Cardiac septum (tissue), 1 donor: ENCODE results near the gene PELI2. TPM values are rescaled to one million over a fixed set of nuclear protein-coding genes. Genes with fewer than 3 reads are reported as not detected.

Source experiments
- DNase-seq: peaks from one replicate; pipeline ENCODE4 v3.0.0-alpha.2; 2020; ENCODE audit warnings: low spot score
- intact Hi-C: fragments of 100-400 bp; cut with DNase I; formaldehyde crosslinking; loops from one replicate; pipeline ENCODE4 v1.14.0; 2022
- total RNA-seq: library from RNA; stranded (reverse); fragmentation: NEBNext Ultra II Directional; extraction: Animal tissue kit (Norgen Biotek cat#: 25700); gene quantifications from one replicate; pipeline ENCODE4 v1.2.1, GENCODE V29; 2021
- donor health status: DM: no; HTN: no; CAD: no.

The PELI2 gene
- total RNA-seq, 1 donor from 2014 or later: 3.4 TPM

DNA sequence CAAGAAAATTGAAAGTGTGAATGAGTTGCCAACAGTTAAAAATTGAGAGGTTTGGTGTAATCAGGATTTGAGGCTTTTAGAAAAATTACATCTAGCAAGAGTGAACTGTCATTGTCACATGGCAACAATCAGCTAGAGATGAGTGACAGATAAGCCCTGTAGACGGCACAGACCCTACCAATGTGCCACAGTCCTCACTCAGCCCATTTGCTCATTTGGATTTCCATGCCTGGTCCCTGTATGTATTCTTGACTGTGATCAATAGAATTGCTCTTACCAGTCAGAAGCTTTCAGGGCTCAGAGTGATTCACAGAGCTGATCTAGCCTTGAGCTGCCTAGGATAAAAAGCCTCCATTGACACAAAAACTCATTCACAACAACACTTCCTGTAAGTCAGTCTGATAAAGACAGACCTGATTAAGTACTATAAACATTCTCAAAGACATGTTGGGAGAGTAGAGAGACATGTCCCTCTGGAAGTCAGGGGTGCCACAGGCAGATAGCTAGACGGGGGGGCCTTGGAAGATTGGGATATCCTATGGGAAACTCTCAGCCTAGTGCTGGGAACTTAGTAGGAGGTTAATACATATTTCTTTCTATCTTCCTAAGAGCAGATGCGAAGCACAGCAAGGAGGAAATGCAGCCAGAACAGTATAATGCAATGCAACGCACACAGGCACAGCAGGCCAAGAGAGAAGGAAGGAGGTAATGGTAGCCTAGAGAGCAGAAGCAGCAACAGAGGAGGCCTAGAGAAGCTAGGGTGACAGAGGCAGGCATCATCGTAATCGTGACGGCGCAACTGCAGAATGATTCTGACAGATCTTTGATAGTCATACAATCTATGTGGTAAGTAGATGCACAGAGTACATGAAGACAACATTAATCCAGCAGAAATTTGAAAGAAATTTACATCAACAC is 2.0 kb upstream of the PELI2 start:
- intact Hi-C loops: loop anchor here (5.0 kb wide), 2 partner anchors 106 to 226 kb away; no protein-coding TSS in a partner anchor
- DNase-seq: no peak

DNA sequence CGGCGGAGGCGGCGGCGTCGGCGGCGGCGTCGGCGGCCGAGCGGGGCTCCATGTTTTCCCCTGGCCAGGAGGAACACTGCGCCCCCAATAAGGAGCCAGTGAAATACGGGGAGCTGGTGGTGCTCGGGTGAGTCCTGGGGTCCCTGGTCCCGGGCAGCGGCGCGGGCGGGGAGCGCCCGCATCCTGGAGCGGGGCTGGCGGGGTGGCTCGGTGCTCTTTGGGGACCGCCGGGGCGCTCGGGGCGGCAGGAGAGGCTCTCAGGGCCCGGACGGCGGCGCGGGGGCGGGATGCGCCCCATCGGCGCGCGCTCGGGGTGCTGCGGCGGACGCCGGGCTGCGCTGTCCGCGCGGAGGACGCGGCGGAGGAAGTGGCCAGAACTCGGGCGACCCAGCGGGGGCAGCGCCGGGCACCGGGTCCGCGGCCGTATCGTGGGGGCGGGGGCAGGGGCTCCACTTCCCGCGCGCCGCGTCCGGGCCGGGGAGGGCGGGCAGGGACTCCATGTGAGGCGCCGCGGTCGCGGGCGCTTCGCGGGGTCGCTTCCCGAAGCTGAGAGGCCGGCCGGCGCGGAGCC is 485 bp downstream of the PELI2 start:
- intact Hi-C loops: loop anchor here (5.0 kb wide), 2 partner anchors 104 to 224 kb away; no protein-coding TSS in a partner anchor

DNA sequence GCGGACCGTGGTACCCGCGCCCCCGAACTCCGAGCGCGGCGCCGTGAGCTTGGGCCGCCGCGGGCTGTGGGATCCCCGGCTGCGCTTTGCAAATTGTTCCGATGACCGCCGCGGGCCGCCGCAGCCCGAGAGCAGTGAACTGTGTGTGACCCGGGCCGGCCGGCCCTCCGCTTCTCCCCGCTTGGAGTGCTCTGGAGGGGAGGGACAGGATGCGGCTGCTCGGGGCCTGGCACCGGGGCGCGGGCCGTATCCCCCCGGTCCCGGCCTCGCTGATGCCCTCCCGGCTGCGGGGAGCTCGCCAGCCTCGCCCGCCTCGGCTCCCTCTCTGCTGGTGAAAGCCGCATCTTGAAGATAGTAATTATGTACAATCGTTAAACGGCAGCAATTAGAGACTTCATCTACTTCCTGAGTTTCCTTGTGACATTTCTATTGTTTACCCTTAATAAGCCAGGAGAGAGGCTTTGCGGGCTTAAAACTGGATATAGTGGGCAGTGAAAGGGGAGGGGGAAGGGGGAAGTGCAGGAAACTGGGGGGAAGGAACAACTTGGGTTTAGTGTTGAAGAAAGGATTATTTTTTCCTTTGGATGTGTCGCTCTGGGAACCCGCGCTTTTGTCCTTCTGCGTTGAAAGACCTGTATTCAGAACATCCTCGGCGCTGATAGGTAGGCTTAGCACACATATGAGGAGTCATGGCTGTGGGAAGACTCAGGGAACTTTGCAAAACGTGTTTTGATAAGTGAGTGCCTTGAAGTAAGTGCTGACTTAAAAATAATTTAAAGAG is 1.2 kb downstream of the PELI2 start:
- intact Hi-C loops: loop anchor here (5.0 kb wide), 2 partner anchors 103 to 223 kb away; no protein-coding TSS in a partner anchor
- DNase-seq: peak; percentile 82

More for the DNA sequence above, 485 bp downstream of the PELI2 start:
- peak; percentile 86 for DNase-seq

DNA sequence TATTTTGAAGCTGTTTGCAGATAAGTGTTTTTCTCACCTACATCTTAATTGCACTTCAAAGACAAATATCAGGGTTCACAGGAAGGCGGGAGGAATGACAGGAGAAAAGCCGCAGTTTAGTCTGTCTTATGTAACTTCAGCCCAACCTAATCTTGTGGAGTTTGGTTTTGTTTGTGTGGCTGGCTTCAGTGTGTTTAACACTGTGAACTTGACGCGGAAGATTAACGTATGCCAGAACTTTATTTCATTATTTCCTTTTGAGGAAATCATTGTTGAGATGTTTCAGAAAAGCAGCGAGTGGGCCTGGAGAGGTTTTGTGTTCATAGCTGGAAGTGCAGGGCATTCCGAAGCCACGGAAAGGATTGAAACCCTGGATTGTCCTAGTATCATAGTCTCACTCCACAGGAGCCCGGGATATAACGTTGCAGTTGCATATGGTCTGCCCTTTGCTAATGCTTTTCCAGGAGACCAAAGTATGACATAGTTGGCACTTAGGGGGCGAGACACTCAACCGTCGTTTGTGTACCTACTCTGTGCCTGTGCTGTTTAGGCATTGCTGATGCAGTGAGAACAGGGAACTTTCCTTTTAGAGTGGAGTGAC is 2.0 kb downstream of the PELI2 start:
- no peak for DNase-seq

DNA sequence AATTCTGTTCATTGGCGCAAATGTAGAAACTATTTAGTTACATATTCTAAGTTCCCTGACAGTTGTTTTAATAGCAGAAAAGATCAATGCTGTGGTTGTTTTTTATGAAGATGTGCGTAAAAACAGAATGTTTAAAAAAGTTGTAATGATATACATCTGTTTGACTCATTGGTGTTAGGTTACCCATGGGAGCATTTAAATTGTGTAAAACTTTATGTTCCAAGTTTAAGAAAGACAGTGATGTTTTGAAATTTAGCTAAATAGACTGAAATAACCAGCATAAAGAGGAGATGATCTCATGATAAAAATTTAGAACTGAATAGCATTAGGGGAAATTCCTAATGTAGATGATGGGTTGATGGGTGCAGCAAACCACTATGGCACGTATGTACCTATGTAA is 3.6 kb downstream of the PELI2 start:
- intact Hi-C loops: no loop called here

More for the DNA sequence above, 2.0 kb downstream of the PELI2 start:
- intact Hi-C loops: no loop called here

DNA sequence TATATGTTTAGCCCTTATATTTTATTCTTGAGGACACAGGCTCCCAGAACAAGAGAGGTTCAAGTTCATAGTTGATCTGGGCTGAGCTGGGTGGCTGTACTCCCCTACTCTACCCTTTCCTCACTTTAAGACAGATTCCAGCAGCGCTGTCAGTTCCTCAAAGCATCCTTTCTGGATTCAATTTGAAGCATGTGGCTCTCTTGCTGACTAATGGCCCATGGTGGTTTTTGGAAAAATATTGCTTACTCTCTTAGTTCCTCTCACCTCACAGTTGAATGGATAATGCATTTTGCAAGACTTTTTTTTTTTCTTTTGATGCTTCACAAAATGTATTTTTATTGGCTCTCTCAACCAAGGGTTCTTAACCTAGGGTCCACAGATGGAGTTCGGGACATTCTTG is 4.1 kb downstream of the PELI2 start:
- no peak for DNase-seq
- intact Hi-C loops: no loop called here

More for the DNA sequence above, 3.6 kb downstream of the PELI2 start:
- no peak for DNase-seq

DNA sequence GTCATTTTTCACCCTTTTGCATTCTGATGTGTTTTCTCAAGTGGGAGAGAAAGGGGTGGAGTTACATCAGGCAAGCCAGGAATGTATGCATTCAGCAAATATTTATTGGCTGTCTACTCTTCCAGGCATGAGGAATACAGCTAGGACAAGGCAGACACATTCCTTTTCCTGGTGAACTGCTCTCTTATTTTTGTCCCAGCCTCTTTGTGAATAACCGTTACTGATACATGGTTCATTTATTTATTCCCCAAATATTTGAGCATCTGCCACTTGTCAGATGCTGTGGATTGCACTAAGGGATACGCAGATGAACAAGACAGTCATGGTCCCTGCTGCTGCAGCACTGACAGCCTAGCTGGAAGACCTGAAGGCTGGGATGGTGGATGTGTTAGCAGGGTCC is 6.1 kb downstream of the PELI2 start:
- intact Hi-C loops: no loop called here
- no peak for DNase-seq

DNA sequence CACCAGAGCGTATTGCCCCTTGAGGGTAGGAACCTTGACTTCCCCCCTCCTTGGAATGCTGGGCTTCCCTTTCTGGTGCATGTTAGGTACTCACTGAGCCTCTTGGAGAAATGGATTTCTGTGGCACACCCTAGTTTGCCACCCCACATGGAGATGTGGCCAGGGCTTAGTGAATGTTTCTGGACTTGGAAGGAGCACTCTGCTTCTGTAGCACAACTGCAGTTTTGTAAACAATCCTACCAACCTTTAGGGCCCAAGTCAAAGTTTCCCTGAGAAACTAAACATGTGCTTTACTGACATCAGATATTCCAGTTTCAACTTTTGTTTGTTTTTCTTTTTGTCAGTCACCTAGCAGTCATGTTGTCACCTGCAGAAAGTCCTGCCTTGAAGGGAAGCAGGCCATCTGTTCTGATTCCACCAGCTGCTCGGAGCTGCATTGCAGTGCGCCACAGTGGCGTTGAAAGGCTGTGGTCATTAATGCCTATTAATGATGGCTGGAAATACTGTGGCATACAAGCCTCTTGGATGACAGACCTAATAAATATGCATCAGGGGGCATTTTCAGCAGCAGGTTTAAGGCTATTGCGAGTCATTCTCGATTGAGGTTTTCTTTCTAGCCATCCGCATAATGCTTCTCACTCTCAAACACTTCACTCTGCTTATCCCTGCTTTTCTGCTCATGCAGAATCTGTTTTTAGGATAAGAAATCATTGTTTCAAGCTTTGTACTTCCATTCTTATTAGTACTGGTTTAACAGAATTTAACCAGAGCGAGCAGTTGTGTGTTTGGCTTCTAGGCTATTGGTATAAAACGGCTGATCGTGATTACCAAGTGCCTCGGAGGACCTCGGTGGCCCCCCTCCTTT is 7.8 kb downstream of the PELI2 start:
- intact Hi-C loops: no loop called here
- no peak for DNase-seq

DNA sequence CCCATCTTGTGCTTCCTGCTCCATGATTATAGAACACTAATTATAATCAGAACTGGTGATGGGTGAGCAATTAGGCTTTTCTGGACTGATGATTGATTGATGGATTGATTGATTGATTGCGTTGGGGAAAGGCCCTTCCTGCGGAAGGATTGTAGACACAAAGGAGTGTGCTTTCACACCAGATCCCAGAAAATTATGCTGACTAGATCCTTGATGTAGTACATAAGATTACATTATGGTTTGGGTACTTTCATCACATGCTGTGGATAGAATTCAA is 8.4 kb downstream of the PELI2 start:
- intact Hi-C loops: no loop called here

DNA sequence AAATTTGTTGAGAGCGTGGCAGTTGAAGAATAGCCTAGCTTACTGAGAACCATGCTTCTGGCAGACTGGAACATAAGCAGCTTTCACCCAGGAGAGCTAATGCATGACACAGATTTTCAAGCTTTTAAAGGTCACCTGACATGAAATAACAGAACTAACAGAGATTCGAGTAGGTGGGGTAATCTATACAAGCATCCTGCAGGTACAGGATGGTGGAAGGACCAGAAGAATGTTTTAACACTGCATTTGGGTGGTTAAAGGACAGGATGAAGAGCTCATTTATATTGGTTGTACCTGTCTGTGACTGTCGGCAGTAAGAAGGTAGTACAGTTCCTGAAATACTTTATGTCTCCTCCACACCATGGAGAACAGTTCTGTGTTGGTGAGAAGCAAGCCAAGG is 8.9 kb downstream of the PELI2 start:
- DNase-seq: no peak
- intact Hi-C loops: no loop called here

More for the DNA sequence above, 8.4 kb downstream of the PELI2 start:
- DNase-seq: no peak

DNA sequence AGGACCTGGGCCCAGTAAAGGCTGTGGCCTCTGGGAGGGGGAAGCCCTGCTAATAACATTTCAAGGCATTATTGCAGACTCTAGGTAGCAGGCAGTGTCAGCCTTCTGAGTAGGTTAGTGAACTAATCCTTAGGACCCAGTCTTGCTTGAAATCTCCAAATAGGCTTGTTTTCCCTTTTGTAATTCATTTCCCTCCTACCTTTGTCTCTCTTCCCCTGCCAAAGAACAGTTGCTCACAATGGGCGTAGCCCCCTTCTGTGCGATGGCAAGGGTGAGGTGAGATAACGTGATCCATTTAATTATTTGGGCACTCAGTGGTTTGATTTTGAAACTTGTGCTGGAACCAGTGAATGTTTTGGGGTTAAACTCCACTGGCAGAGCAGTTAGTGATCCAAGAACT is 10.9 kb downstream of the PELI2 start:
- no peak for DNase-seq
- intact Hi-C loops: no loop called here

DNA sequence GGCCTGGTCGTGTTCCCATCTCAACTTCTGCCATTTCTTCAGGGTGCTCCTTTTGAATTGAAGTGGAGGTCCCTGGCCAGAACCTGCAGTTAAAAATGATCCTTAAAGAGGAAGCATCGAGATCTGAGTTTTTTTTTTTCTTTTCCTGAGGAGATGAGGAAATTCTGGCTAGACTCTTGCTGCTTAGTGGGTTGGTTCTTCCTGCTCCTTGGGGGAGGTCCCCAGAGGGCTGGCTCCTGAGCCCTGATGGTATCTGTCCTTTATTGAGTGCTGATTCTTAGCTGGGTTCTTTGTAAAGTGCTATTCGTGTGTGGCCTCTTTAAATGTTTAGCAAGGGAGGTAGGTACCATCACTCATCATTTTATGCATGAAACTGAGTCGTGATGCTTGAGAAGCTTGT is 11.7 kb downstream of the PELI2 start:
- no peak for DNase-seq
- intact Hi-C loops: no loop called here

DNA sequence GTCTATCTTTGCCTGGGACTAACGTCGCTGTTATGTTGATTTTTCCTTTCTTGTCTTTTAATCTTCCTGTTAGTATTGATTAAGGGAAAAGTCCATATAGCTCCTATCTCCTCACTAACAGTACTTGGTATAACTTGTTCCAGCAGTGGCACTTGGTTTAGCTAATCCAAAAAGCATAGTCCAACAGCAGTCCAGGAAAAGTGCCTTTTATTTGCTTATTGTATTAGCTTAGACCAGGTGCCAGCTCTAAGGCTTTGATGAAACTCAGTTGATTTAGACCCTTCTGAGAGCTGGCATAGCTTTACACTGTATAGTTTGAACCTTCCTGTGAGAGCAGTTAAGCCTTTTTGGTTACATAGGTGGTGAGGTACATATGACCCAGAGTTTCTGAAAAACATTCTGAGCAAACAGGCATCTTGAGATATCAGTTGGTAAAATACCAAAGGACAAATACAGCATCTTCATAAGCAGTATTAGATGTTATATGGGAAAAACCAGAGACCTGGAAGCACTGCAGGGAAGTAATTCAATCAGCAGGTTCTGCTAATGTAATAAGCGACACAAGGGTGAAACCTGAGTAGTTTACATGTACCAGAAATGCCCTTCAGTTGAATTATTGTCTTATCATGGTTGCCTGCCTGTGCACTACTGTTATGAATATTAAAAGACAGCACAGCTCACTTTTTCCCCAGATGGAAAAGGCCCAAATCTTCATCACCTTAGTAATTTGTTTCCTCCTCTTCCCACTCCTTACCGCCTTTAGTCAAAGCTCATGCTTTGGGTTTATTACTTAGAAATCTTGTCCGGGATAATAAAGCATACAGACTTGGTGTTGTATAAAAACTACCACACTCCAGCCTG is 13.0 kb downstream of the PELI2 start:
- DNase-seq: no peak
- intact Hi-C loops: no loop called here

DNA sequence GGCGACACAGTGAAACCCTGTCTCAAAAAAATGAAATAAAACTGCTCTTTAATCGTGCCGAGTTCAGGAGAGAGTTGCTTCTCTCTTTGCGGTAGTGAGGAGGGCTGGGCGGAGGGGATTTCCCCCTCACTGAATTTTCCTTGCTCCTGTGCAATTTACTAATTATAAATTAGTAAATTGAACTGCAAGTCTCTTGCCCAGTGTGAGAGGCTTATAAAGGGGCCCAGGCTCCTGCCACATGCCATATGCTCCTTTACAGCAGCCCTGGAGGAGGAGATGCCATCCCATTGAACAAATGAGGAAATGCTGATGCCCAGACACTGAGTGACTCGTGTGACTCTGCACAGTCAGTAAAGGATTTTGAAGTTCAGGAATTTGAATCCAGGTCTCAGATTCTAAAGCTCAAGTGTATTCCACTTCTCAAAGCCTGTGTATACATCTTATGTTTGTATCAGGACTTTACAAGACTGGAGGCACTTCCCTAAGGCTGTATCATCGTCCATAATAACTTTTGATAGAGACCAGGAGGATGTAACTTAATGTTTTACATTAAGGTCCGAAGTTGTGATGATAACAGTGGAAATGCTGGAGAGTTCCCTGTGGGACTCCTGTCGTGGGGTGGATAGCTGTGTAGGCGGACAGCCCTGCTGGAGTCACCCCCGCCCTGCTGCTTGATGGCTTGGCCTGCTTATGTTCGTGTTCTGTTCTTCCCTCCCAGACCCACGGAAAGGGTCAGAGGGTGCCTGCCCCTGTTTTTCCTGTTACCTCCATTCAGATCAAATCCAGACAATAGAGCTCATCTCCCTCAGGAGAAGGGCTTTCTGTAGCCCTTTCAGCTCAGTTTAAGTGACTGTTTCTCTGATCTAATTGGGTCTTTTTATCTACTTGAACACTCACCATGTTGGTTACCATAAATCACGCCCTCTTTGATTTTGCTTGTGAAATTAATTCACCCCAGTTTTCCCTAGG is 13.9 kb downstream of the PELI2 start:
- DNase-seq: no peak
- intact Hi-C loops: no loop called here

DNA sequence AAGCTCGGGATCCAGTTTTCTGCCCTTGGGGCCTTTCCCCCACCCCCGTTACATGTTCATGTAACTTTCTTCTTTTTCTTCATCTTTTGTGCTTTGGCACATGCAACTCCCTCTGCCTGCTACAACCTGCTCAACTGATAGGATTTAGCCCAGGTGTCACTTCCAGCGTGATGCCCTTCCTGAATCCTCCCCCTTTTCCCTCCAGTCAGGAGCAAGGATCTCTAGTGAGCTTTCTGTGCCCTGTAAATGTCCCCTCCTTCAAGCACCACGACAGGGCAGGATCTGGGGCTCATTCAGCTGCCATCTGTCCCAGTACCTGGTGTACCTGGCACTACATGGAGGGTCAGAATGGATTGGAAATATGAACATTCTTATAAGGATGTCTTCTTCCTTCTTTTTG is 15.3 kb downstream of the PELI2 start:
- intact Hi-C loops: no loop called here

DNA sequence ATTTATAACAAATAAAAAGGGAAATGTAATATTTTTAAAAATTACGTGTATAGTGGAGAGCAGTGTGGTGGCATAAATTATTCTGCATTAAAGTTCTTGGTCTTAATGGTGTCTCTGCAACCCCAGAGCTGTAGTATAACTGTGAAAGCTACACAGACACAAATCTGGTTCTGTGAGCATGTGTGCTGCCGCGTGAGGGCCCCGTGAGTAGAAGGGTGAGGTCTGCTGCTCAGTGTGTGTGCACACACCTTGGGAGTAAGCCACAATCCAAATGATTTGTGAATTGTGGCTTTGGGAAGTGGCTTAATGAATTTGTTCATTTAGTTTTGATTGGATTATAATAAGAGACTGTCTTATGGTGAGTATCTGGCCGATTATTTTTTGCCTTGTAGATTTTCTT is 16.8 kb downstream of the PELI2 start:
- intact Hi-C loops: no loop called here
- no peak for DNase-seq

More for the DNA sequence above, 15.3 kb downstream of the PELI2 start:
- no peak for DNase-seq

DNA sequence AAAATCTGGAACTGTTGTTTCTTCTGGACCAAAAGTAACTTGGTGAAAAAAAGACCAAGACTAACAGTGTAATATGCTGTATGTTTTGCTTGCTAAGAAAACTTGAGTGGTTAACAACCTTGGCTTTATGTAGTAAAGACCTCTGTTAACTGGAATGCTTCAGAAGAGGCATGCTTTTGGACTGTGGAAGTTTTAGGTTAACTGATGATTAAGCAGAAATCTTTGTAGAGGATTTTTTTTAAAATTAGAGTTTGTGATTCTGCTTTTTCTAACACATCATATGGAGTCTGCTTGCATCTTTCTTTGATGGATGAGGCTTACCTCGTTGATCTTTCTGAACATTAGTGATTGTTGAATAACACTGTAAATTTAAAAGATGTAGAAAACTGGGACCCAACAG is 17.5 kb downstream of the PELI2 start:
- intact Hi-C loops: no loop called here
- DNase-seq: no peak
